A673 (cell line): ENCODE measurements around the gene HMCN2. TPM values are rescaled to one million over a fixed set of nuclear protein-coding genes. Genes with fewer than 3 reads are reported as not detected.

Experiments used
- BruUV-seq: library from RNA; stranded (reverse); fragments of 400-500 nt; replicated peaks from 2 replicates; lab custom pipeline; 2021; lab: Mats Ljungman, UMichigan
- CTCF ChIA-PET: fragments of 300-600 bp; sonication (Branson Sonifier 250); formaldehyde crosslinking; loops from one replicate; lab custom pipeline; 2022; ENCODE audit warnings: antibody characterized with exemption; lab: Charles Lee
- POLR2A ChIA-PET: fragments of 300-600 bp; sonication (Branson Sonifier 250); formaldehyde crosslinking; loops from one replicate; lab custom pipeline; 2022; ENCODE audit warnings: antibody characterized with exemption; ENCODE audit not compliant: low non-redundant PET; lab: Charles Lee
- DNase-seq: peaks from one replicate; pipeline ENCODE4 v3.0.0-alpha.2; 2015; ENCODE audit warnings: low spot score
- H3K27ac ChIP-seq: fragments of 200-600 bp; sonication (generic); 2 replicates; pipeline ENCODE4 v1.5.1; 2016; ENCODE audit warnings: mixed run types, low read depth, mild to moderate bottlenecking, mixed read lengths, antibody characterized with exemption, low read length; ENCODE audit not compliant: poor library complexity, severe bottlenecking
- H3K27me3 ChIP-seq: fragments of 200-600 bp; sonication (generic); replicated peaks from 2 replicates; pipeline ENCODE4 v1.6.1; 2017; ENCODE audit warnings: mixed run types, low read depth, mild to moderate bottlenecking, mixed read lengths, antibody characterized with exemption, low read length; ENCODE audit not compliant: insufficient read depth, poor library complexity
- H3K36me3 ChIP-seq: fragments of 200-600 bp; sonication (generic); 2 replicates; pipeline ENCODE4 v1.6.1; 2016; ENCODE audit warnings: mixed run types, mild to moderate bottlenecking, mixed read lengths, antibody characterized with exemption, low read length; ENCODE audit not compliant: insufficient read depth, poor library complexity, severe bottlenecking
- H3K4me1 ChIP-seq: fragments of 200-600 bp; sonication (generic); 2 replicates; pipeline ENCODE4 v1.6.1; 2017; ENCODE audit warnings: mixed run types, mild to moderate bottlenecking, mixed read lengths, antibody characterized with exemption, low read length; ENCODE audit not compliant: insufficient read depth, poor library complexity, severe bottlenecking
- H3K4me3 ChIP-seq: fragments of 200-600 bp; sonication (generic); 2 replicates; pipeline ENCODE4 v1.5.1; 2016; ENCODE audit warnings: low read depth, mixed run types, mild to moderate bottlenecking, mixed read lengths, low read length; ENCODE audit not compliant: poor library complexity, severe bottlenecking
- H3K9me3 ChIP-seq: fragments of 200-600 bp; sonication (generic); 2 replicates; pipeline ENCODE4 v1.6.1; 2016; ENCODE audit warnings: mixed run types, low read depth, mild to moderate bottlenecking, mixed read lengths, antibody characterized with exemption, low read length; ENCODE audit not compliant: poor library complexity, severe bottlenecking
- CTCF ChIP-seq: fragments of 300-800, 200-600 bp; sonication (generic); conservative IDR thresholded peaks from 2 replicates; pipeline ENCODE4 v1.5.1; 2017; ENCODE audit warnings: low read depth, mild to moderate bottlenecking, antibody characterized with exemption, low read length, moderate library complexity, mixed read lengths
- EZH2 ChIP-seq: fragments of 200-600 bp; sonication (generic); IDR thresholded peaks from 2 replicates; pipeline ENCODE4 v1.6.1; 2017; ENCODE audit warnings: borderline replicate concordance, low read depth, mild to moderate bottlenecking, mixed read lengths, antibody characterized with exemption, low read length; ENCODE audit not compliant: poor library complexity, severe bottlenecking
- intact Hi-C: fragments of 100-400 bp; cut with micrococcal nuclease; formaldehyde crosslinking; loops from one replicate; pipeline ENCODE4 v1.10.0; 2022; ENCODE audit not compliant: unreplicated experiment
- total RNA-seq: library from RNA; stranded (reverse); gene quantifications from 2 replicates; pipeline ENCODE4 v1.2.3, GENCODE V29; 2021

Gene HMCN2
- total RNA-seq, 1 experiment from 2014 or later, result 0.28 TPM

GRCh38 chr9:130235558-130236435 is 29.8 kb upstream of the HMCN2 start:
- BruUV-seq, result no TSS peak
- peak; percentile 77 for DNase-seq
- peaks cover 3% of the 10 kb centered on the region for H3K4me1 ChIP-seq
- no peak overlapping the region for H3K4me3 ChIP-seq
- intact Hi-C loops, result loop anchor here (1.0 kb wide), 1 partner anchor 130 kb away; no protein-coding TSS in a partner anchor
- H3K36me3 ChIP-seq, result peaks cover 8% of the 10 kb centered on the region
- TF ChIP-seq EZH2, result no peak
- TF ChIP-seq CTCF, result peak; percentile 99
- H3K27me3 ChIP-seq, result no peaks in the 10 kb centered on the region
- H3K27ac ChIP-seq, result no peak overlapping the region
- CTCF ChIA-PET, result interaction anchor here (0.5 to 1.0 kb wide), 4 partner anchors 10 to 244 kb away, joined by 3 to 5 read pairs (median 4); no protein-coding TSS in a partner anchor
- POLR2A ChIA-PET, result interaction anchor here (0.6 kb wide), 2 partner anchors 61 to 1348 kb away, joined by 3 to 4 read pairs; no protein-coding TSS in a partner anchor
- H3K9me3 ChIP-seq, result no peaks in the 10 kb centered on the region

- POLR2A ChIA-PET, result no interaction called here
- no peaks in the 10 kb centered on the region for H3K27me3 ChIP-seq
- no peaks in the 10 kb centered on the region for H3K9me3 ChIP-seq
- no TSS peak for BruUV-seq
- CTCF ChIA-PET, result interaction anchor here (0.5 to 1.0 kb wide), 3 partner anchors 9 to 126 kb away, joined by 3 to 5 read pairs (median 5); no protein-coding TSS in a partner anchor
- no peak overlapping the region for H3K4me3 ChIP-seq
- peak overlapping the region; percentile 25 for H3K27ac ChIP-seq
- H3K4me1 ChIP-seq, result peaks cover 3% of the 10 kb centered on the region
- TF ChIP-seq CTCF (no peak; the same call in 1 of the 2 replicates), EZH2 (no peak)
- peaks cover 8% of the 10 kb centered on the region for H3K36me3 ChIP-seq
- intact Hi-C loops, result loop anchor here (1.0 kb wide), 1 partner anchor 131 kb away; no protein-coding TSS in a partner anchor
- DNase-seq, result no peak
Measured at GRCh38 chr9:130236436-130236985, 29.0 kb upstream of the HMCN2 start.

GRCh38 chr9:130237076-130237475 is 28.5 kb upstream of the HMCN2 start:
- H3K27me3 ChIP-seq, result no peaks in the 10 kb centered on the region
- no peak for DNase-seq
- CTCF ChIA-PET, result no interaction called here
- BruUV-seq, result no TSS peak
- intact Hi-C loops, result no loop called here
- H3K4me1 ChIP-seq, result peaks cover 3% of the 10 kb centered on the region
- H3K36me3 ChIP-seq, result peaks cover 6% of the 10 kb centered on the region
- H3K4me3 ChIP-seq, result no peak overlapping the region
- peak overlapping the region; percentile 25 for H3K27ac ChIP-seq
- POLR2A ChIA-PET, result no interaction called here
- TF ChIP-seq CTCF (no peak), EZH2 (no peak)
- no peaks in the 10 kb centered on the region for H3K9me3 ChIP-seq
